ENCODE data around the gene TCF4. TPM values are rescaled to one million over a fixed set of nuclear protein-coding genes. Genes with fewer than 3 reads are reported as not detected.

Gene TCF4
- total and polyA plus RNA-seq, 4 donors: 14.3 to 356 (median 73.0) TPM

DNA sequence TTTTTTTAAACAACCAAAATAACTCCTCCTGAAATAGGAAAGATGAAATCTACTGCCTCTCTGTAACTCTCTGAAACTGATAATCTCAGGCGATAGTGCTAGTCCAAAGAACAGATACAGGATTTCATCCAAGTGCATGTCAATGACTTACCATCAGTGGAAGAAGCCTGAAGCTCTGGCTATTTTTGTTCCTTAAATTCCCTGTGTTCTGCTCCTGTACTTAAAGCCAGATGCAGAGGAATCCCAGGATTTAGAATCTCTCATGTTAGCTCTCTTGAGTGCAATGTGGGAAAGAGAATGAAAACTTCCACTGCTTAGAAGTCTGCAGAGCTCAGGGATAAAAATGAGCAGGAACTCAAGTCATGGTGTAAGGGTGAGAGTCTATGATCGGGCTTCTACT, 291.9 kb downstream of the TCF4 start:
- Histone ChIP-seq H3K9ac (ENCODE audit: insufficient read depth in 1 of 2, low read length in 2 of 2) (no peak overlapping the region), H3K4me1 (ENCODE audit: control insufficient read depth in 5 of 5, insufficient read depth in 5 of 5, low read length in 5 of 5) (peaks cover 1 to 27% (median 7%) of the 10 kb centered on the region in 5 donors), H3K27me3 (ENCODE audit: control insufficient read depth in 3 of 3, insufficient read depth in 3 of 3, low read length in 2 of 3) (no peaks in the 10 kb centered on the region), H3K27ac (ENCODE audit: low read depth in 1 of 2, low read length in 1 of 2) (no peak overlapping the region), H3K9me3 (ENCODE audit: control insufficient read depth in 4 of 4, insufficient read depth in 3 of 4, low read length in 3 of 4) (no peaks in the 10 kb centered on the region), H3K36me3 (ENCODE audit: control insufficient read depth in 4 of 4, insufficient read depth in 4 of 4, low read length in 4 of 4) (peaks cover 0 to 3% (median 0%) of the 10 kb centered on the region in 4 donors), H3K4me3 (no peak overlapping the region)
- DNase-seq (no peak), ATAC-seq (ENCODE audit: insufficient read depth, low FRiP score) (no peak)
- WGBS, 2 donors: 87 to 94% methylated on average over 2 of the region's 2 CpGs
- TF ChIP-seq, protein P1, sequence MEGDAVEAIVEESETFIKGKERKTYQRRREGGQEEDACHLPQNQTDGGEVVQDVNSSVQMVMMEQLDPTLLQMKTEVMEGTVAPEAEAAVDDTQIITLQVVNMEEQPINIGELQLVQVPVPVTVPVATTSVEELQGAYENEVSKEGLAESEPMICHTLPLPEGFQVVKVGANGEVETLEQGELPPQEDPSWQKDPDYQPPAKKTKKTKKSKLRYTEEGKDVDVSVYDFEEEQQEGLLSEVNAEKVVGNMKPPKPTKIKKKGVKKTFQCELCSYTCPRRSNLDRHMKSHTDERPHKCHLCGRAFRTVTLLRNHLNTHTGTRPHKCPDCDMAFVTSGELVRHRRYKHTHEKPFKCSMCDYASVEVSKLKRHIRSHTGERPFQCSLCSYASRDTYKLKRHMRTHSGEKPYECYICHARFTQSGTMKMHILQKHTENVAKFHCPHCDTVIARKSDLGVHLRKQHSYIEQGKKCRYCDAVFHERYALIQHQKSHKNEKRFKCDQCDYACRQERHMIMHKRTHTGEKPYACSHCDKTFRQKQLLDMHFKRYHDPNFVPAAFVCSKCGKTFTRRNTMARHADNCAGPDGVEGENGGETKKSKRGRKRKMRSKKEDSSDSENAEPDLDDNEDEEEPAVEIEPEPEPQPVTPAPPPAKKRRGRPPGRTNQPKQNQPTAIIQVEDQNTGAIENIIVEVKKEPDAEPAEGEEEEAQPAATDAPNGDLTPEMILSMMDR (IDR thresholded peaks at IDR 0.05; ENCODE audit: control extremely low read depth, extremely low read depth): no peak

DNA sequence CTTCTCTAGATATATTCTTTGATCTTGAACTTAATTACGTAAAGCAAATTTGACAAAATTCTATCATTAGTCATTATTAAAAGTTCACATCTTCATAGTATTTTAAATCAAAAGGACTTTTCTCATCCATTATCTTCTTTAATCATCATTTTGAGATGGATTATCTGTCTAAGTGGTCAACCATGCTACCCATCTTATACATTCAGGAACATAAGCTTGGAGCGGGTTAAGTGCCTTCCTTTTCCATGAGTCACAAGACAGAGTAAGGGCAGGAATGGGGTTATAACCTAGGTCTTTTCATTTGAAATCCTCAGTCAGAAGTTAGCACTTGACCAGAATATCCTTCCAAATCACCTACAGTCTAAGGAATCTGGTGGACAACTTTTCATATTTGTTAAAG, 297.1 kb downstream of the TCF4 start:
- H3K27me3 ChIP-seq (ENCODE audit: control insufficient read depth in 3 of 3, insufficient read depth in 3 of 3, low read length in 2 of 3): no peaks in the 10 kb centered on the region
- TF ChIP-seq, protein P1 (IDR thresholded peaks at IDR 0.05; ENCODE audit: control extremely low read depth, extremely low read depth): no peak
- ATAC-seq (ENCODE audit: insufficient read depth, low FRiP score): no peak
- H3K36me3 ChIP-seq (ENCODE audit: control insufficient read depth in 4 of 4, insufficient read depth in 4 of 4, low read length in 4 of 4): peaks cover 0 to 3% (median 0%) of the 10 kb centered on the region in 4 donors
- no peak overlapping the region for H3K9ac ChIP-seq (ENCODE audit: insufficient read depth in 1 of 2, low read length in 2 of 2)
- no peaks in the 10 kb centered on the region for H3K9me3 ChIP-seq (ENCODE audit: control insufficient read depth in 4 of 4, insufficient read depth in 3 of 4, low read length in 3 of 4)
- no peak overlapping the region for H3K4me3 ChIP-seq
- no peak overlapping the region for H3K27ac ChIP-seq (ENCODE audit: low read depth in 1 of 2, low read length in 1 of 2)
- peaks cover 0 to 34% (median 3%) of the 10 kb centered on the region in 5 donors for H3K4me1 ChIP-seq (ENCODE audit: control insufficient read depth in 5 of 5, insufficient read depth in 5 of 5, low read length in 5 of 5)
- 96 to 99% methylated on average over 2 of the region's 2 CpGs for WGBS, 2 donors
- no peak for DNase-seq

DNA sequence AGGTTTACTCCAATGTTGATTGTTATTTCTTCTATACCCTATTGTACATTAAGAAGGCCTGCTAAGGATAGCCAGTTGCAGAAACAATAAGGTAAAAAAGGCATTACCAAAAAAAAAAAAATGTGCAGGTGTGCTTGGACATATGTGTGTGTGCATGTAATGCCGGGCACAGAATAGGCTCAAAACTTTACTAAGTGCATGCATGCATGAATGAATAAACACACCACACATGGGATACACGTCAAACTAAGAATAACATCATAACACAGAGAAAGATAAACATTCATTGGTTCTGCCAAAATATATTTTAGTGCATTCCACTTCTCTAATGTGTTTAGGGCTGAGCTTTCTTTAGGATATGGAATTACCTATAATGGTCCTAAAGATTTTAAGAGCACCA, 298.2 kb downstream of the TCF4 start:
- Histone ChIP-seq H3K36me3 (ENCODE audit: control insufficient read depth in 4 of 4, insufficient read depth in 4 of 4, low read length in 4 of 4) (no peaks in the 10 kb centered on the region), H3K27me3 (ENCODE audit: control insufficient read depth in 3 of 3, insufficient read depth in 3 of 3, low read length in 2 of 3) (no peaks in the 10 kb centered on the region), H3K4me1 (ENCODE audit: control insufficient read depth in 5 of 5, insufficient read depth in 5 of 5, low read length in 5 of 5) (peaks cover 0 to 28% (median 3%) of the 10 kb centered on the region in 5 donors), H3K9me3 (ENCODE audit: control insufficient read depth in 4 of 4, insufficient read depth in 3 of 4, low read length in 3 of 4) (no peaks in the 10 kb centered on the region), H3K27ac (ENCODE audit: low read depth in 1 of 2, low read length in 1 of 2) (no peak overlapping the region), H3K9ac (ENCODE audit: insufficient read depth in 1 of 2, low read length in 2 of 2) (no peak overlapping the region), H3K4me3 (no peak overlapping the region)
- 66 to 73% methylated on average over 2 of the region's 2 CpGs for WGBS, 2 donors
- ATAC-seq (ENCODE audit: insufficient read depth, low FRiP score): no peak
- TF ChIP-seq, protein P1 (IDR thresholded peaks at IDR 0.05; ENCODE audit: control extremely low read depth, extremely low read depth): no peak
- DNase-seq: no peak

DNA sequence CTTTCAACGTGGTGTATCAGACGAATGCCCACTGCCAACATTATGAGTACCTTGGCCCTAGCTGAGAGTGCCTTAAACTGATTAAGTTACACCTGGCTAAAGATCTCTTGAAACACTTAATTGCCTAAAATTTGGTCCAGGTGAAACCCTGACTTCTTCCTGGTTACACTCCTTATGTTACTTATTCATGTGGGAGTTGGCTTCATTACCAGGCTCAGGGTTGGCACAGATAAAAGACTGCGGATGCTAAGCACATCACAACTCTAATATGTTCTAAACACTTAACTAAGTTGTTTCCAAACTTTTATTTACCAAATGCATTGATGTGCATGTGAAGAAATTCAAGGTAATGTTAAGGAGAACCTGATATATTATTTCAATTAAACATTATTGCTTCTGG, 298.9 kb downstream of the TCF4 start:
- Histone ChIP-seq H3K4me3 (no peak overlapping the region), H3K4me1 (ENCODE audit: control insufficient read depth in 5 of 5, insufficient read depth in 5 of 5, low read length in 5 of 5) (peaks cover 0 to 28% (median 3%) of the 10 kb centered on the region in 5 donors), H3K27me3 (ENCODE audit: control insufficient read depth in 3 of 3, insufficient read depth in 3 of 3, low read length in 2 of 3) (no peaks in the 10 kb centered on the region), H3K9ac (ENCODE audit: insufficient read depth in 1 of 2, low read length in 2 of 2) (no peak overlapping the region), H3K36me3 (ENCODE audit: control insufficient read depth in 4 of 4, insufficient read depth in 4 of 4, low read length in 4 of 4) (no peaks in the 10 kb centered on the region), H3K9me3 (ENCODE audit: control insufficient read depth in 4 of 4, insufficient read depth in 3 of 4, low read length in 3 of 4) (no peaks in the 10 kb centered on the region), H3K27ac (ENCODE audit: low read depth in 1 of 2, low read length in 1 of 2) (no peak overlapping the region)
- TF ChIP-seq, protein P1 (IDR thresholded peaks at IDR 0.05; ENCODE audit: control extremely low read depth, extremely low read depth): no peak
- 63 to 83% methylated on average over 3 of the region's 3 CpGs for WGBS, 2 donors
- ATAC-seq (ENCODE audit: insufficient read depth, low FRiP score) (no peak), DNase-seq (no peak)

All from lung (tissue), 12 donors.